OCI-LY7 (cell line): Measurements from ENCODE around the gene SRGAP1. TPM values are rescaled to one million over a fixed set of nuclear protein-coding genes. Genes with fewer than 3 reads are reported as not detected.

Source experiments
- BruUV-seq: library from RNA; stranded (reverse); fragments of 400-500 nt; replicated peaks from 2 replicates; lab custom pipeline; 2021; lab: Mats Ljungman, UMichigan
- CTCF ChIA-PET: fragments of 300-600 bp; sonication (Branson Sonifier 250); formaldehyde crosslinking; loops from one replicate; lab custom pipeline; 2022; ENCODE audit warnings: antibody characterized with exemption; ENCODE audit not compliant: unreplicated experiment; lab: Charles Lee
- POLR2A ChIA-PET: fragments of 300-600 bp; sonication (Branson Sonifier 250); formaldehyde crosslinking; loops from one replicate; lab custom pipeline; 2022; ENCODE audit warnings: antibody characterized with exemption; lab: Charles Lee
- DNase-seq: peaks from one replicate; pipeline ENCODE4 v3.0.0-alpha.2; 2015; ENCODE audit warnings: low spot score
- H2AFZ ChIP-seq: fragments of 200-600 bp; sonication (generic), shearing (Covaris generic); 2 replicates; pipeline ENCODE4 v1.6.1; 2014; ENCODE audit warnings: mild to moderate bottlenecking, antibody characterized with exemption, low read length, moderate library complexity
- H3K27ac ChIP-seq: fragments of 200-600 bp; sonication (generic); 2 replicates; pipeline ENCODE4 v1.5.1; 2014; ENCODE audit warnings: mixed run types, low read depth, mild to moderate bottlenecking, moderate library complexity, low read length, inconsistent platforms; ENCODE audit not compliant: poor library complexity, severe bottlenecking
- H3K36me3 ChIP-seq: fragments of 200-600 bp; sonication (generic); 2 replicates; pipeline ENCODE4 v1.6.1; 2014; ENCODE audit warnings: mild to moderate bottlenecking, antibody characterized with exemption, low read length, moderate library complexity, mixed read lengths; ENCODE audit not compliant: insufficient read depth
- H3K4me1 ChIP-seq: fragments of 200-600 bp; sonication (generic); 2 replicates; pipeline ENCODE4 v1.5.1; 2014; ENCODE audit warnings: mild to moderate bottlenecking, low read length; ENCODE audit not compliant: insufficient read depth, poor library complexity, severe bottlenecking
- H3K4me2 ChIP-seq: fragments of 200-600 bp; sonication (generic); 2 replicates; pipeline ENCODE4 v1.6.1; 2014; ENCODE audit warnings: mild to moderate bottlenecking, low read length
- H3K4me3 ChIP-seq: fragments of 200-600 bp; sonication (generic); 2 replicates; pipeline ENCODE4 v1.5.1; 2014; ENCODE audit warnings: mild to moderate bottlenecking, low read depth, low read length; ENCODE audit not compliant: poor library complexity, severe bottlenecking
- H3K79me2 ChIP-seq: fragments of 200-600 bp; sonication (generic); 2 replicates; pipeline ENCODE4 v1.6.1; 2016; ENCODE audit warnings: low read depth, mild to moderate bottlenecking, low read length, moderate library complexity, mixed read lengths; ENCODE audit not compliant: insufficient read depth
- H3K9me2 ChIP-seq: fragments of 200-600 bp; sonication (generic); 2 replicates; pipeline ENCODE4 v1.6.1; 2016; ENCODE audit warnings: mild to moderate bottlenecking, low read length, mixed read lengths; ENCODE audit not compliant: insufficient read depth
- H3K9me3 ChIP-seq: fragments of 200-600 bp; sonication (generic); 2 replicates; pipeline ENCODE4 v1.6.1; 2014; ENCODE audit warnings: mild to moderate bottlenecking, mixed run types, low read length, mixed read lengths
- H4K20me1 ChIP-seq: fragments of 200-600 bp; sonication (generic); 2 replicates; pipeline ENCODE4 v1.6.1; 2014; ENCODE audit warnings: mild to moderate bottlenecking, antibody characterized with exemption, low read length, moderate library complexity, mixed read lengths; ENCODE audit not compliant: insufficient read depth
- CTCF ChIP-seq: fragments of 200-600 bp; sonication (generic); conservative IDR thresholded peaks from 2 replicates; pipeline ENCODE4 v1.5.1; 2014; ENCODE audit warnings: mild to moderate bottlenecking, antibody characterized with exemption, low read length, moderate library complexity, mixed read lengths
- EZH2phosphoT487 ChIP-seq: fragments of 200-600 bp; sonication (generic); IDR thresholded peaks from 2 replicates; pipeline ENCODE4 v1.6.1; 2018; ENCODE audit warnings: low read depth, borderline replicate concordance, mild to moderate bottlenecking, mixed run types, antibody characterized with exemption, low read length, moderate library complexity, mixed read lengths
- intact Hi-C: fragments of 100-400 bp; cut with micrococcal nuclease; formaldehyde crosslinking; loops from one replicate; pipeline ENCODE4 v1.10.0; 2022; ENCODE audit not compliant: unreplicated experiment
- total RNA-seq, 2 experiments: library from RNA; depleted of rRNA in 1 of 2; stranded (reverse); fragments of >200 nt in 1 of 2; shearing (Covaris generic) in 1 of 2; gene quantifications; 2 replicates each; pipeline ENCODE4 v1.2.3, GENCODE V29; 2014 to 2022

SRGAP1 gene
- total RNA-seq, 2 experiments from 2014 or later = 0.06 TPM; not detected in 1

- no peak overlapping the region for H3K4me3 ChIP-seq
- H3K79me2 ChIP-seq = no peaks in the 10 kb centered on the region
- no peak overlapping the region for H3K4me2 ChIP-seq
- no peak overlapping the region for H3K27ac ChIP-seq
- no peaks in the 10 kb centered on the region for H4K20me1 ChIP-seq
- H3K9me2 ChIP-seq = no peaks in the 10 kb centered on the region
- TF ChIP-seq CTCF (no peak), EZH2phosphoT487 (no peak)
- no peaks in the 10 kb centered on the region for H3K4me1 ChIP-seq
- intact Hi-C loops = no loop called here
- peaks cover 50% of the 10 kb centered on the region for H3K36me3 ChIP-seq
- POLR2A ChIA-PET = no interaction called here
- CTCF ChIA-PET = no interaction called here
- DNase-seq = no peak
- no peaks in the 10 kb centered on the region for H3K9me3 ChIP-seq
- H2AFZ ChIP-seq = no peak overlapping the region
- BruUV-seq = no TSS peak
These were observed 359.3 kb downstream of the SRGAP1 start for GRCh38 chr12:64203775-64204174.

DNA sequence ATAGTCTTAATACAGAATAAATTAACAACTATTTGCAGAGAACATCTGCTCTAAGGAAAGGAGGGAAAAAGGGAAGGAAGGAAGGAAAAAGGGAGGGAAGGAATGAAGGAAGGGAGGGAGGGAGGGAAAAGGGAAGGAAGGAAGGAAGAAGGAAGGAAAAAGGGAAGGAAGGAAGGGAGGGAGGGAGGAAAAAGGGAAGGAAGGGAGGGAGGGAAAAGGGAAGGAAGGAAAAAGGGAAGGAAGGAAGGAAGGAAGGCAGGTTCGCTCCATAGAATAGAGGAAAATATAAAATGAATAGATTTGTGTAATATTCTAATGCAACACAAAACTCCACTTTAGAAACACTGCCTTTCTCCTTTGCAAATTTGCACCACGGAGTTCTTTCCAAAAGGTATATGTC is 361.0 kb downstream of the SRGAP1 start:
- Histone ChIP-seq H3K9me3 (no peaks in the 10 kb centered on the region), H3K4me2 (no peak overlapping the region), H3K9me2 (no peaks in the 10 kb centered on the region), H3K79me2 (no peaks in the 10 kb centered on the region), H3K4me3 (no peak overlapping the region), H3K4me1 (no peaks in the 10 kb centered on the region), H3K36me3 (peaks cover 61% of the 10 kb centered on the region), H3K27ac (no peak overlapping the region), H4K20me1 (no peaks in the 10 kb centered on the region), H2AFZ (no peak overlapping the region)
- CTCF ChIA-PET = interaction anchor here (0.8 kb wide), 1 partner anchor 13 kb away, joined by 3 read pairs; no protein-coding TSS in a partner anchor
- intact Hi-C loops = no loop called here
- no TSS peak for BruUV-seq
- TF ChIP-seq CTCF = no peak
- no peak for TF ChIP-seq EZH2phosphoT487
- POLR2A ChIA-PET = interaction anchor here (0.6 to 0.8 kb wide), 3 partner anchors 10 to 88 kb away, joined by 3 to 5 read pairs (median 3); no protein-coding TSS in a partner anchor
- no peak for DNase-seq

DNA sequence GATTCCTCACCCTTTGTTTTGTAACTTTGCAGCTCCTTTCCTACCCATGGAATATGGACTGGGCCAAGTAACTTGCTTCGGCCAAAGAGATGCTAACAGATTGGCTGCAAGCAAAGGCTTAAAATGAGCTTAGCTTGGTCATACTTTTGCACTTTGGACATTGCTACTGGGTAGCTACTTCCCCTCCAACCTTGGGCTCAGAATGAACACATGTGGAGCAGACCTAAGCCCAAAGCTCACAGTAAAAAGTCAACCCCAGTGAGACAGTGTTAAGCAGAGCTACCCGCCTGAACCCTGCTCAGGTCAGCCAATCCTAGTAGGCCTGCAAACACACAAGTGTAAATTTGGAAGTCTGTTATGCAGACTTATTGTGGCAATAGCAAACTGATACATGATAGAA is 363.0 kb downstream of the SRGAP1 start:
- Histone ChIP-seq H3K79me2 (no peaks in the 10 kb centered on the region), H3K9me2 (no peaks in the 10 kb centered on the region), H3K36me3 (peaks cover 69% of the 10 kb centered on the region), H3K27ac (no peak overlapping the region), H3K9me3 (no peaks in the 10 kb centered on the region), H4K20me1 (no peaks in the 10 kb centered on the region), H3K4me3 (no peak overlapping the region), H3K4me2 (no peak overlapping the region), H2AFZ (no peak overlapping the region), H3K4me1 (no peaks in the 10 kb centered on the region)
- CTCF ChIA-PET = no interaction called here
- TF ChIP-seq CTCF (no peak), EZH2phosphoT487 (no peak)
- POLR2A ChIA-PET = interaction anchor here (0.7 to 1.1 kb wide), 6 partner anchors 13 to 1193 kb away, joined by 3 to 10 read pairs (median 4); no protein-coding TSS in a partner anchor
- no TSS peak for BruUV-seq
- intact Hi-C loops = no loop called here
- no peak for DNase-seq
